CD4-positive, alpha-beta T cell treated with Interleukin-21 for 1 hour (primary cell): ENCODE data around the gene ICAM5.
"Not testable (repeated sequence)": the region's sequence is repeated elsewhere in the genome, so short reads cannot be mapped to it uniquely, and the experiment has no call there.

Source experiments
- DNase-seq: peaks from one replicate; pipeline ENCODE4 v3.0.0-alpha.2; 2020

ICAM5 gene

GRCh38 chr19:10321417-10321797 is 31.7 kb downstream of the ICAM5 start:
- no peak for DNase-seq

GRCh38 chr19:10321874-10322835 is 32.4 kb downstream of the ICAM5 start:
- DNase-seq, result no peak

GRCh38 chr19:10325732-10326131 is 36.0 kb downstream of the ICAM5 start:
- no peak for DNase-seq

GRCh38 chr19:10327793-10328192 is 38.0 kb downstream of the ICAM5 start:
- DNase-seq, result no peak

- DNase-seq, result no peak
These were observed 39.0 kb downstream of the ICAM5 start for GRCh38 chr19:10328558-10329429.

- DNase-seq, result no peak
These were observed 39.8 kb downstream of the ICAM5 start for GRCh38 chr19:10329555-10329954.

- DNase-seq, result no peak
These were observed 42.6 kb downstream of the ICAM5 start for GRCh38 chr19:10332158-10332964.

- peak; percentile 98 for DNase-seq
These were observed 43.4 kb downstream of the ICAM5 start, which contains the start of gene RAVER1 for GRCh38 chr19:10332965-10333757. Gene RAVER1 (minus strand): TSS chr19:10333529. CDS start chr19:10333507, 22 bp downstream.

- DNase-seq, result no peak
These were observed 44.2 kb downstream of the ICAM5 start for GRCh38 chr19:10333758-10334587.

GRCh38 chr19:10334588-10335351 is 45.0 kb downstream of the ICAM5 start:
- peak; percentile 25 for DNase-seq

- DNase-seq, result no peak
These were observed 45.7 kb downstream of the ICAM5 start for GRCh38 chr19:10335352-10335985.

GRCh38 chr19:10336725-10337124 is 47.0 kb downstream of the ICAM5 start:
- DNase-seq, result not testable (repeated sequence)

GRCh38 chr19:10338940-10339339 is 49.2 kb downstream of the ICAM5 start:
- no peak for DNase-seq

GRCh38 chr19:10339380-10339960 is 49.7 kb downstream of the ICAM5 start, which contains the start of gene ICAM3:
Gene ICAM3 (minus strand): TSS chr19:10339624. CDS start chr19:10339614, 10 bp downstream.
- DNase-seq, result peak; percentile 64

- DNase-seq, result no peak
These were observed 50.2 kb downstream of the ICAM5 start for GRCh38 chr19:10339977-10340376.

GRCh38 chr19:10343495-10343894 is 53.7 kb downstream of the ICAM5 start:
- no peak for DNase-seq

GRCh38 chr19:10344780-10345179 is 55.0 kb downstream of the ICAM5 start:
- DNase-seq, result no peak
